Neutrophil (primary cell): ENCODE results near the gene NSUN2.

Experiments used
- H3K27ac ChIP-seq: fragments of 200-600 bp; sonication (generic); 2 replicates; pipeline ENCODE4 v1.5.1; 2016; ENCODE audit warnings: mild to moderate bottlenecking, moderate library complexity
- H3K27me3 ChIP-seq: fragments of 200-600 bp; sonication (generic); 2 replicates; pipeline ENCODE4 v1.6.0; 2016; ENCODE audit warnings: mild to moderate bottlenecking
- H3K36me3 ChIP-seq: fragments of 200-600 bp; sonication (generic); 2 replicates; pipeline ENCODE4 v1.5.1; 2017
- H3K4me1 ChIP-seq, 2 experiments: fragments of 200-600 bp in 1 of 2; sonication (generic) in 1 of 2; 1 replicate in 1 of 2; 2 replicates in 1 of 2; pipeline versions ENCODE4 v1.5.1 to v1.6.1; 2013 to 2016; ENCODE audit warnings: low read depth in 1 of 2, low read length in 1 of 2, mild to moderate bottlenecking in 1 of 2, moderate library complexity in 1 of 2; ENCODE audit not compliant: control insufficient read depth in 1 of 2, insufficient read depth in 1 of 2
- H3K4me3 ChIP-seq, 2 experiments: fragments of 200-600 bp in 1 of 2; sonication (generic) in 1 of 2; 1 replicate in 1 of 2; 2 replicates in 1 of 2; pipeline ENCODE4 v1.5.1; 2013 to 2016; ENCODE audit warnings: low read depth in 1 of 2, low read length in 1 of 2, mild to moderate bottlenecking in 1 of 2, moderate library complexity in 1 of 2
- H3K9me3 ChIP-seq: fragments of 200-600 bp; sonication (generic); 2 replicates; pipeline ENCODE4 v1.5.1; 2016
- CTCF ChIP-seq: fragments of 200-600 bp; sonication (generic); IDR thresholded peaks from 2 replicates; pipeline ENCODE4 v1.5.1; 2016; ENCODE audit warnings: antibody characterized with exemption

The NSUN2 gene

GRCh38 chr5:6604341-6604740 lies 28.5 kb downstream of the NSUN2 start:
- Histone ChIP-seq H3K9me3 (no peaks in the 10 kb centered on the region), H3K27ac (no peak overlapping the region), H3K27me3 (no peaks in the 10 kb centered on the region), H3K36me3 (peaks cover 84% of the 10 kb centered on the region), H3K4me1 (peaks cover 16 to 19% of the 10 kb centered on the region in 2 experiments), H3K4me3 (no peak overlapping the region)
- TF ChIP-seq CTCF = no peak

DNA sequence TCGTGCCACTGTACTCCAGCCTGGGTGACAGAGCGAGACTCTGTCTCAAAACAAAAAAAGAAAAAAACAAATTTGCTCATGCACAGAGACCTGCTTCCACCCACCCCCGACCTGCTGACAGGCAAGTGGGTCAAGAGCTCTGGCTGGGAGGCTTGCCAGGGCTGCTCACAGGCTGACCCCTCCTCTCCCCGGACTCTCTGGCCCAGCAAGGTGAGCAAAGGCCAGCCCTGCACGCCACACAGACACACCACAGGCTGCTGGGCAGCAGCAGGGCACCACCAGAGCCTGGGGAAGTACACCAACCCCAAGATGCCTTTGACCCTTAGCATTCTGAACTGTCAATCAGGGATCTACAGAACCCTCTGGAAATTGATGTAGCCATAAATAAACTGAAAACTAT lies 29.2 kb downstream of the NSUN2 start:
- no peak overlapping the region for H3K4me3 ChIP-seq
- H3K27me3 ChIP-seq = no peaks in the 10 kb centered on the region
- H3K9me3 ChIP-seq = no peaks in the 10 kb centered on the region
- TF ChIP-seq CTCF = no peak
- H3K27ac ChIP-seq = no peak overlapping the region
- peaks cover 16 to 19% of the 10 kb centered on the region in 2 experiments for H3K4me1 ChIP-seq
- H3K36me3 ChIP-seq = peaks cover 84% of the 10 kb centered on the region

GRCh38 chr5:6602441-6602840 lies 30.4 kb downstream of the NSUN2 start:
- Histone ChIP-seq H3K27ac (no peak overlapping the region), H3K27me3 (no peaks in the 10 kb centered on the region), H3K4me1 (peaks cover 10 to 12% of the 10 kb centered on the region in 2 experiments), H3K9me3 (no peaks in the 10 kb centered on the region), H3K4me3 (no peak overlapping the region), H3K36me3 (peaks cover 85% of the 10 kb centered on the region)
- TF ChIP-seq CTCF = no peak

- no peak for TF ChIP-seq CTCF
- Histone ChIP-seq H3K9me3 (no peaks in the 10 kb centered on the region), H3K27ac (no peak overlapping the region), H3K36me3 (peaks cover 88% of the 10 kb centered on the region), H3K27me3 (no peaks in the 10 kb centered on the region), H3K4me1 (peaks cover 4 to 5% of the 10 kb centered on the region in 2 experiments), H3K4me3 (no peak overlapping the region)
Observed at GRCh38 chr5:6601816-6602215, 31.0 kb downstream of the NSUN2 start.

- H3K4me3 ChIP-seq = no peak overlapping the region
- no peaks in the 10 kb centered on the region for H3K27me3 ChIP-seq
- peaks cover 91% of the 10 kb centered on the region for H3K36me3 ChIP-seq
- no peak for TF ChIP-seq CTCF
- no peaks in the 10 kb centered on the region for H3K9me3 ChIP-seq
- H3K4me1 ChIP-seq = no peaks in the 10 kb centered on the region
- H3K27ac ChIP-seq = no peak overlapping the region
Observed at GRCh38 chr5:6601271-6601670, 31.6 kb downstream of the NSUN2 start.

DNA sequence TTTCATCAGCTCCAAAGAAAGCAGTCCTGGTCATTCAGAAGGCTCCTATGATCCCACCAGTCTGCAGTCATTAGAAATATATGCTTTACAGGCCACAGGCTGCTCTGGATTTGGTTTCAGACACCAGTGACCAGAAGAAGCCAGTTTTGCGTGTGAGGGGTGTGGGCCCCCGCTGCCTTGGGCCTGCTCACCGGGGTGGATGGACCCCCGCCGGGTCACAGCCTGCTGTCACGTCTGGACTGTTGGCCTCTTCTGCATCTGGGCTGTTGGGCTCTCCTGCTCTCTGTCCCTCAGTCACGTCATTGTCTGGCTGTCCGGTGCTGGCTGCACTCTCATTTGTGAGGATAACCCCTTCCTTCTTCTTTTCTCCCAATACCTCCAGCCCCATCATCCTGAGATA lies 33.1 kb downstream of the NSUN2 start:
- Histone ChIP-seq H3K27me3 (no peaks in the 10 kb centered on the region), H3K9me3 (no peaks in the 10 kb centered on the region), H3K36me3 (peaks cover 88% of the 10 kb centered on the region), H3K4me1 (no peaks in the 10 kb centered on the region), H3K4me3 (no peak overlapping the region), H3K27ac (no peak overlapping the region)
- TF ChIP-seq CTCF = no peak
